HG02588 (cell line): ENCODE results near the gene VSIR.

Experiments used
- ATAC-seq: cut with Tn5 transposase; IDR thresholded peaks from one replicate; pipeline ENCODE4 v1.9.1; 2021; ENCODE audit warnings: mild to moderate bottlenecking, moderate library complexity; ENCODE audit not compliant: unreplicated experiment

VSIR gene

DNA sequence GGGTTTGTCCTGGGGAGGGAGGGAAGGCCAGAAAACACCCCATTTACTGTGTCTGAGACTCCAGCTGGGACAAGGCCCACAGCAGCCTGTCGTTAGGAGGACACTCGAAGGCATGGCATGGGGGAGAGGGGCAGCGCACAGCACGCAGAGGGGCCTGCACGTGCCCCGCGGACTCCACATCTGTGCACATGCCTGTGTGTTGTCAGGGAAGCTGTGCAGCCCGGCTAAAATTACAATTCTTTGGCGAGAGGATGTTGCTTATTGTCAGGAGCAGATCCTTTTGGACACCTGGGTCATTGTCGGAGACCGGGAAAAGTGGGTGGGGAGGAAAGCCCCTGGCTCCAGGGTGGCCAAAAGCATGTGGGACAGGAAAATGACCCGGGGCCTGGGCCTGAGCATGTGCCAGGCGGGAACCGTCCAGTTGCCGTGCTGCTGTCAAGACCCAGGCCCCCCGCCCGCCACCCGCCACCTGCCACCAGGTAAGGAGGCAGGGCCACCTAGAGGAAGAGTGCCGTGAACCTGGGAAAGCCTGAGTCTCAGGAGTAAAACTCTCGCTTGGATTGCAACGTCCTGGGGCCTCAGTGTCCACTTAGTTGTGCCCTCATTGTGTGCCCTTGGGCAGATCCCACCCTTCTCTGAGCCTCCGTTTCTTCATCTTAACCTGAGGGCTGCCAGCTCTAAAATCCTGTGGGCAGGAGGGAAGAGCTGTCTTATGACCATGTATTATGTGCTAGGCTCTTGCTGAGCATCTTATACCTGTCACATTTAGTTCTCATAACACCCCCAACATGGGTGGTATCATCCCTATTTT lies 7.2 kb downstream of the VSIR start:
- ATAC-seq: no peak

GRCh38 chr10:71765176-71765904 lies 8.0 kb downstream of the VSIR start:
- ATAC-seq: no peak

- ATAC-seq: no peak
Measured at GRCh38 chr10:71763352-71764127, 9.8 kb downstream of the VSIR start.

DNA sequence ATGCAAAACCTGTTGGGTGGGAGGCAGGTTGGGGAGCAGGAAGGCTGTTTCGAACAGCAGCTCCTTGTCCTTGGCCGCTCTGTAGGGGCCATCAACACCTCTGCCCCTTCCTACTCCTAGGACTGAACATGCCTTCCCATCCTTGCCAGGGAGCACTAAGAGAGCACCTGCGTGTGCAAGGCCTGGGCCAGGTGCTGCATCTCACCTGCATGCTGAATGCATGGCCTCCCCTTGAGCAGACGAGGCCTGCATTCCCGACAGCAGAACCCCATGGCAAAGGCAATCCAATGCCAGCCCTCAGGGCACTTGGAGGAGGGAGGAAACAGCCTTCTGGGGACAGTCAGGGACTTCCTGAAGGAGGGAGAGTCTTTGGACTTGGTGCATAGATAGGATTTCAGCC lies 11.0 kb downstream of the VSIR start:
- ATAC-seq: no peak

GRCh38 chr10:71761541-71762113 lies 11.7 kb downstream of the VSIR start:
- no peak for ATAC-seq

DNA sequence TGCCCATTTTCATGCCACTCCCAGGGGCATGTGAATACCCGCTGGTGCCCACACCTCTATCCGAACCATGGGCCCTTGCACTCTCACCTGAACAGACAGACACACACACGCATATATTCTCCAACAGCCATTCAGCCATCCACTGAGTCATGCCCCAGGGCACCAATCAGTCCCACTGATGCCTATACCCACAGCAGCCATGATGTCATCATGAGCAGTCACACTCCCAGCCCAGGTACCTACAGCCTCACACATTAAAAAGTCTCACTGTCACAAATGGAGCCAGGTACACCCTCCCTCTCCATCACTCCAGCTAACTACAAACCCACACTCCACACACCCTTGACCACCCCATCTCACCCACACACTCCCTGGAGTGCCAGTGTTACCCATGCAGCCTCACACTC lies 12.2 kb downstream of the VSIR start:
- ATAC-seq: no peak

GRCh38 chr10:71757399-71757922 lies 15.9 kb downstream of the VSIR start:
- ATAC-seq: no peak

GRCh38 chr10:71756311-71757191 lies 16.8 kb downstream of the VSIR start:
- ATAC-seq: no peak

DNA sequence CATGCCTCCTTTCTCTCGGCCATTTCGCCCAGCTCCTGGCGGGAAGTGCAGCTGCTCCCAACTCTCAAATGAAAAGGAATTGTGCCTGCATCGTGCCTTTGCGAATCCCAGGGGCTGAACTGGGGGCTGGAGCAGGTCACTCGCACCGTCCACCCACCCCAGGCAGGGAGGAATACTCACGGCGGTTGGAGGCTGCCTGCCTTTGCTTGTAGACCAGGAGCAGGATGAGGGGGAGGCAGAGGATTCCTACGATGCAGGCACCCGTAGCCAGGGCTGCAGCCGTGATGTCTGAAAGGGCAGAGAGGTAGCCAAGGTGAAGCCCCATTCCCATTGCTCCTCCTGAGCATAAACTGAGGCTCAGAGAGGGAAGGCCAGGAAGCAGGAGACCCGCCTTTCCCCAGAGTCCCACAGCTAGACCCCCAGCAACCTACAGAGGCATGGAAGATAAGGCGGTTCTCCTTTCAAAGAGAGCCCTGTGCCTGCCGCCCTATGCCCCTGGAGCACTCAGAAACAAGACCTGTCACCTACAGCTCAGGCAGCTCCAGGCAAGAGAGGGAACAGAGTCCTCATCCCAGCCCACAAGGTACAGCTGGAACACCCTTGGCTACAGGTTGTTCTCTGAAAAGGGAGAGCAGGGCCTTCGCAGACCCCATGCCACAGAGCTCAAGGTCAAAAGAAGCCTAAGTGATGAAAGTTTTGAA lies 18.0 kb downstream of the VSIR start:
- no peak for ATAC-seq

- ATAC-seq: no peak
Measured at GRCh38 chr10:71754562-71754961, 18.8 kb downstream of the VSIR start.

- no peak for ATAC-seq
Measured at GRCh38 chr10:71753960-71754505, 19.3 kb downstream of the VSIR start.

GRCh38 chr10:71753091-71753959 lies 20.0 kb downstream of the VSIR start:
- no peak for ATAC-seq

DNA sequence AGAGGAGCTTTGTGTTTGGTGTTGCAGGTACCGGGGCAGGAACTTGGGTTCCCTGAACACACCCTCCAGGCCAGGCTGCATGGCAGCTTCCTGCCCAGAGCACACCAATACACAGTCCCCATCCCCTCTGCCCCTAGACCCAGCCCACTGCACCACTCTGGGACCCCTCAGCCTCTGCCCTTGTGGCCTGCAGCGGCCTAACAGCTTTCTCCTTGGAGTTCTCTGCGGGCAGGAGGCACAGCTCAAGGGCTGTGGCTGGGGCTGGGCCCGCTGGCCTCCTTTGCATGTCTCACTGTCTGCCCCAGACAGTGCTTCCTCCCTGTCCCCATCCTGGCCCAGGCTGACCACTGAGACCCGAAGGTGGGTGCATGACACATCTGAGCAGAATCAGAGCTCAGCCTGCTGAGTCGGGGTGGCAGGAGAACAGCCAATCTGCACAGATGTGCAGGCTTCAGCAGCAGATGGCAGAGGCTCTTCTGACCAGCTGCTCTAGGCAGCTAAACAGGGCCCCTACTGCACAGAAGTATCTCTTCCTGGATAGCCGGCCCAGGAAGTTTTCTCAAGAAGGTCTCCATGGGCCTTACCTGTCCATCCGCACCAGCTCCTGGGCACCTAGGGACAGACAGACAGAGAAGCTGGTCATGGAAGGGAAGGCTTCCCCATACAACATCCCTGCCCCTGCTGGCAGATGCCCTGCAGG lies 20.8 kb downstream of the VSIR start:
- no peak for ATAC-seq

GRCh38 chr10:71751515-71752224 lies 21.6 kb downstream of the VSIR start:
- no peak for ATAC-seq

GRCh38 chr10:71750986-71751385 lies 22.3 kb downstream of the VSIR start:
- ATAC-seq: no peak

- no peak for ATAC-seq
Measured at GRCh38 chr10:71750124-71750841, 23.0 kb downstream of the VSIR start.
